ENCODE data around the gene COA1.
A peak's percentile ranks its signal among the peaks of the same experiment; 100 is the strongest.
"Not testable (repeated sequence)": the region's sequence is repeated elsewhere in the genome, so short reads cannot be mapped to it uniquely, and the experiment has no call there.

Gene COA1

GRCh38 chr7:43636093-43636492 lies 93.2 kb downstream of the COA1 start:
- Histone ChIP-seq H3K36me3 (ENCODE audit: insufficient read depth, low read length) (peaks cover 81% of the 10 kb centered on the region), H3K9me3 (ENCODE audit: low read depth, low read length) (no peaks in the 10 kb centered on the region), H3K9ac (ENCODE audit: insufficient read length) (no peak overlapping the region), H3K4me3 (no peak overlapping the region), H3K27ac (no peak overlapping the region)
- TF ChIP-seq EZH2 (IDR thresholded peaks at IDR 0.05) (no peak), POLR2AphosphoS5 (IDR thresholded peaks at IDR 0.05; ENCODE audit: borderline replicate concordance, low read depth, low read length) (no peak), FOXP2 (optimal IDR thresholded peaks at IDR 0.05; ENCODE audit: control extremely low read depth, extremely low read length, insufficient read depth) (no peak)
- DNase-seq (ENCODE audit: low read depth, low spot score): no peak

DNA sequence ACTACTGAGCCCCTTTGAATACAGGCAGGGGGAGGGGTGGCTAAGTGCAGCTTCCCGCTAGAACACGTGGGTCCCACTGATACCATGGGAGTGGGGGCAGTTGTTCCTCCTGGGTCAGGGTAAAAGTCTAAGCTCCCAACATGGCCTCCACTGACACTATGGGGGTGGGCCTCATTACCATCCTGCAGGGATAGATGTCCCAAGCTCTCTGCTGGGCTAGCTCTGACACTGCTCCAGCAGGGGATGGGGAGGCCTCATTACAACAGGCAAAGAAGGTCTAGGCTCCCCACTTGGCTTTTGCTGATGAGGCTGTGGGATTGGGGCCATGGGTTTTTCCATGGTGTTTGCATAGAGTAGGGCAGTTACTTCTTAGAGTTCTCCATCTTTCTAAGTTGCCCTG lies 94.9 kb downstream of the COA1 start:
- DNase-seq (ENCODE audit: low read depth, low spot score): no peak
- Histone ChIP-seq H3K4me3 (no peak overlapping the region), H3K9me3 (ENCODE audit: low read depth, low read length) (no peaks in the 10 kb centered on the region), H3K27ac (no peak overlapping the region), H3K36me3 (ENCODE audit: insufficient read depth, low read length) (peaks cover 78% of the 10 kb centered on the region), H3K9ac (ENCODE audit: insufficient read length) (no peak overlapping the region)
- TF ChIP-seq FOXP2 (optimal IDR thresholded peaks at IDR 0.05; ENCODE audit: control extremely low read depth, extremely low read length, insufficient read depth) (no peak), POLR2AphosphoS5 (IDR thresholded peaks at IDR 0.05; ENCODE audit: borderline replicate concordance, low read depth, low read length) (no peak), EZH2 (IDR thresholded peaks at IDR 0.05) (no peak)

- H3K36me3 ChIP-seq (ENCODE audit: insufficient read depth, low read length): peaks cover 73% of the 10 kb centered on the region
- TF ChIP-seq POLR2AphosphoS5 (IDR thresholded peaks at IDR 0.05; ENCODE audit: borderline replicate concordance, low read depth, low read length) (no peak), EZH2 (IDR thresholded peaks at IDR 0.05) (no peak), FOXP2 (optimal IDR thresholded peaks at IDR 0.05; ENCODE audit: control extremely low read depth, extremely low read length, insufficient read depth) (no peak)
- no peak for DNase-seq (ENCODE audit: low read depth, low spot score)
- no peak overlapping the region for H3K9ac ChIP-seq (ENCODE audit: insufficient read length)
- no peak overlapping the region for H3K27ac ChIP-seq
- H3K4me3 ChIP-seq: no peak overlapping the region
- no peaks in the 10 kb centered on the region for H3K9me3 ChIP-seq (ENCODE audit: low read depth, low read length)
These were observed 96.6 kb downstream of the COA1 start for GRCh38 chr7:43632746-43633145.

DNA sequence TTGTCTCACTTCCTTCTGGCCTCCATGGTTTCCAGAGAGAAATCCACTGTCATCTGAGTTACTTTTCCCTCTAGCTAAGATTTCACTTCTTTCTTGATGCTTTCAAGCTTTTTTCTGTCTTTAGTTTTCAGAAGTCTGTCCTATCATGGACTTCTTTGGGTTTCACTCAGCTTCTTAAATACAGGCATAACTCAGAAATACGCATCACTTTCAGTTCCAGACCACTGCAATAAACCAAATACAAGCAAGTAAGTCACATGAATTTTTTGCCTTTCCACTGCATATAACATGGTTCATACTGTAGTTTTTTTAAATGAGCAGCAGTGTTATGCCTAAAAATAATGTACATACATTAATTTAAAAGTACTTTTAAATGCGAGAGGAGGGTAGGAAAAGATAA lies 97.8 kb downstream of the COA1 start:
- H3K9ac ChIP-seq (ENCODE audit: insufficient read length): no peak overlapping the region
- TF ChIP-seq POLR2AphosphoS5 (IDR thresholded peaks at IDR 0.05; ENCODE audit: borderline replicate concordance, low read depth, low read length) (no peak), FOXP2 (optimal IDR thresholded peaks at IDR 0.05; ENCODE audit: control extremely low read depth, extremely low read length, insufficient read depth) (no peak), EZH2 (IDR thresholded peaks at IDR 0.05) (no peak)
- no peak overlapping the region for H3K4me3 ChIP-seq
- H3K9me3 ChIP-seq (ENCODE audit: low read depth, low read length): no peaks in the 10 kb centered on the region
- DNase-seq (ENCODE audit: low read depth, low spot score): no peak
- peaks cover 62% of the 10 kb centered on the region for H3K36me3 ChIP-seq (ENCODE audit: insufficient read depth, low read length)
- H3K27ac ChIP-seq: no peak overlapping the region

GRCh38 chr7:43630482-43630881 lies 98.8 kb downstream of the COA1 start:
- Histone ChIP-seq H3K27ac (no peak overlapping the region), H3K4me3 (no peak overlapping the region), H3K36me3 (ENCODE audit: insufficient read depth, low read length) (peaks cover 51% of the 10 kb centered on the region), H3K9ac (ENCODE audit: insufficient read length) (no peak overlapping the region), H3K9me3 (ENCODE audit: low read depth, low read length) (no peaks in the 10 kb centered on the region)
- TF ChIP-seq FOXP2 (optimal IDR thresholded peaks at IDR 0.05; ENCODE audit: control extremely low read depth, extremely low read length, insufficient read depth) (no peak), EZH2 (IDR thresholded peaks at IDR 0.05) (no peak), POLR2AphosphoS5 (IDR thresholded peaks at IDR 0.05; ENCODE audit: borderline replicate concordance, low read depth, low read length) (no peak)
- DNase-seq (ENCODE audit: low read depth, low spot score): peak; percentile 5

GRCh38 chr7:43629857-43630256 lies 99.5 kb downstream of the COA1 start:
- no peak for DNase-seq (ENCODE audit: low read depth, low spot score)
- H3K9me3 ChIP-seq (ENCODE audit: low read depth, low read length): no peaks in the 10 kb centered on the region
- H3K4me3 ChIP-seq: no peak overlapping the region
- peaks cover 46% of the 10 kb centered on the region for H3K36me3 ChIP-seq (ENCODE audit: insufficient read depth, low read length)
- TF ChIP-seq POLR2AphosphoS5 (IDR thresholded peaks at IDR 0.05; ENCODE audit: borderline replicate concordance, low read depth, low read length) (no peak), FOXP2 (optimal IDR thresholded peaks at IDR 0.05; ENCODE audit: control extremely low read depth, extremely low read length, insufficient read depth) (no peak), EZH2 (IDR thresholded peaks at IDR 0.05) (no peak)
- no peak overlapping the region for H3K9ac ChIP-seq (ENCODE audit: insufficient read length)
- no peak overlapping the region for H3K27ac ChIP-seq

DNA sequence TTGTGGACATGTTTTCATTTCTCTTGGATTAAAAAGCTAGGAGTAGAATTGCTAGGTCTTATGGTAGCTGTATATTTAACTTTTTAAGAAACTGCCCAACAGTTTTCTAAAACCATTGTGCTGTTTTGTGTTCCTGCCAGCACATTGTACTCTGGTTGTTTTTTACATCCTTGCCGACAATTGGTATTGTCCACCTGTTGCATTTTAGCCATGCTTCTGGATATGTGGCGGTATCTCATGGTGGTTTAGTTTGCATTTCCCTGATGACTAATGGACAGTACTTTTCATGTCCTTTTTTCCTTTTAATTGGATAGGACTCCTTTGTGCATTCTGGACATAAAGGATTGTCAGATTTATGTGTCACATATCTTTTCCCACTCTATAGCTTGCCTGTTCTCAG lies 100.9 kb downstream of the COA1 start:
- TF ChIP-seq EZH2 (IDR thresholded peaks at IDR 0.05) (no peak), POLR2AphosphoS5 (IDR thresholded peaks at IDR 0.05; ENCODE audit: borderline replicate concordance, low read depth, low read length) (no peak), FOXP2 (optimal IDR thresholded peaks at IDR 0.05; ENCODE audit: control extremely low read depth, extremely low read length, insufficient read depth) (no peak)
- no peak overlapping the region for H3K27ac ChIP-seq
- H3K4me3 ChIP-seq: no peak overlapping the region
- DNase-seq (ENCODE audit: low read depth, low spot score): no peak
- no peaks in the 10 kb centered on the region for H3K9me3 ChIP-seq (ENCODE audit: low read depth, low read length)
- H3K9ac ChIP-seq (ENCODE audit: insufficient read length): no peak overlapping the region
- peaks cover 34% of the 10 kb centered on the region for H3K36me3 ChIP-seq (ENCODE audit: insufficient read depth, low read length)

DNA sequence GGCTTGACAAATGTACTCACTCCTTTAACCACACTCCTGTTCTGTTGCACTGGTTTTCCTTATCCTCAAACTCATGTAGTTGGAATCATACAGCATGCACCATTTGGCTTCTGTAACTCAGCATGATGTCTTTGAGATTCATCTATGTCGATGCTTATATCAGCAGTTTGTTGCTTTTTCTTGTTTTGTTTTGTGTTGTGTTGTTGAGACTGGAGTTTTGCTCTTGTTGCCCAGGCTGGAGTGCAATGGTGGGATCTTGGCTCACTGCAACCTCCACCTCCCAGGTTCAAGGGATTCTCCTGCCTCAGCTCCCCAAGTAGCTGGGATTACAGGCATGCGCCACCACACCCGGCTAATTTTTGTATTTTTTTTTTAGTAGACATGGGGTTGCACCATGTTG lies 101.5 kb downstream of the COA1 start:
- H3K9me3 ChIP-seq (ENCODE audit: low read depth, low read length); H3K27ac ChIP-seq; DNase-seq (ENCODE audit: low read depth, low spot score); H3K9ac ChIP-seq (ENCODE audit: insufficient read length); H3K4me3 ChIP-seq: not testable (repeated sequence)
- H3K36me3 ChIP-seq (ENCODE audit: insufficient read depth, low read length): peaks cover 28% of the 10 kb centered on the region

DNA sequence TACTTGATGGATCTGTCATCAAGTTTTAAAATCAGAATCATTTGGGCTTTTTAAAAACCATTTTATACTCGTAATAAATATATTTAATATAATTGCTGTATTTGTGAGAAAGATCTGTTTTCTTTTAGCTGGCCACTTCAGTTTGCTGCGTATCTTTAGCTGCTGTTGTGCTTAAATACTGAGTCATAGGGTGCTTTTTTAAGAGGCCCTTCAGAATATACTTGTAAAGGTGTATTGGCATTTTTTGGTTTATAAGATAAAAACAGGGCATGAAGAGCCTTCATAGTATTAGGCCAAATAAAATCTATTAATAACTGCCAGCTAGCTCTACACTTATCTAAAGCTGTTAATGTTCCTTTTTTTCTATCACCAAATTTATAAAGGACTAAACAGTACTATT lies 102.6 kb downstream of the COA1 start:
- no peak for DNase-seq (ENCODE audit: low read depth, low spot score)
- H3K27ac ChIP-seq: no peak overlapping the region

More for the DNA sequence above, 102.6 kb downstream of the COA1 start:
- H3K36me3 ChIP-seq (ENCODE audit: insufficient read depth, low read length): peaks cover 20% of the 10 kb centered on the region
- no peak for TF ChIP-seq POLR2AphosphoS5 (IDR thresholded peaks at IDR 0.05; ENCODE audit: borderline replicate concordance, low read depth, low read length)
- TF ChIP-seq EZH2 (IDR thresholded peaks at IDR 0.05): no peak
- no peak for TF ChIP-seq FOXP2 (optimal IDR thresholded peaks at IDR 0.05; ENCODE audit: control extremely low read depth, extremely low read length, insufficient read depth)
- no peak overlapping the region for H3K4me3 ChIP-seq
- no peak overlapping the region for H3K9ac ChIP-seq (ENCODE audit: insufficient read length)
- H3K9me3 ChIP-seq (ENCODE audit: low read depth, low read length): no peaks in the 10 kb centered on the region

All from SK-N-MC (cell line).